HepG2 (cell line): ENCODE measurements around the gene PERP. TPM values are rescaled to one million over a fixed set of nuclear protein-coding genes. Genes with fewer than 3 reads are reported as not detected.

ENCODE experiments used
- AKNA ChIP-seq: sonication (generic); formaldehyde crosslinking; IDR thresholded peaks from 2 replicates; pipeline ENCODE4 v1.4.0; 2020; ENCODE audit warnings: missing genetic modification reagents, borderline replicate concordance
- ASH2L ChIP-seq: fragments of 300-600, 200-600 bp; sonication (generic); IDR thresholded peaks from 2 replicates; pipeline ENCODE4 v1.7.0; 2017; ENCODE audit warnings: low read depth, mild to moderate bottlenecking, moderate library complexity, mixed read lengths, low read length; ENCODE audit not compliant: insufficient read length
- ATRX ChIP-seq: sonication (generic); formaldehyde crosslinking; IDR thresholded peaks from 2 replicates; pipeline ENCODE4 v1.4.0; 2020; ENCODE audit warnings: missing genetic modification reagents, borderline replicate concordance
- GTF2F1 ChIP-seq: fragments of 150-350 bp; IDR thresholded peaks from 2 replicates; pipeline ENCODE4 v1.6.1; 2014; ENCODE audit warnings: low read length
- IKZF4 ChIP-seq: sonication (generic); formaldehyde crosslinking; IDR thresholded peaks from 2 replicates; pipeline ENCODE4 v1.5.1; 2020; ENCODE audit warnings: borderline replicate concordance, mild to moderate bottlenecking, low read depth, missing genetic modification reagents; ENCODE audit errors: not compliant biosample characterization
- IRF2 ChIP-seq: IDR thresholded peaks from 2 replicates; pipeline ENCODE4 v1.6.1; 2018; ENCODE audit warnings: missing genetic modification reagents, missing compliant biosample characterization
- RNF2 ChIP-seq: fragments of 450-650 bp; conservative IDR thresholded peaks from 2 replicates; pipeline ENCODE4 v1.6.1; 2016; ENCODE audit warnings: low read depth
- ZNF143 ChIP-seq: sonication (generic); formaldehyde crosslinking; IDR thresholded peaks from 2 replicates; pipeline ENCODE4 v1.4.0; 2020; ENCODE audit warnings: missing genetic modification reagents
- ZNF225 ChIP-seq: sonication (generic); formaldehyde crosslinking; IDR thresholded peaks from 2 replicates; pipeline ENCODE4 v1.4.0; 2020; ENCODE audit warnings: mild to moderate bottlenecking, missing genetic modification reagents
- ZNF337 ChIP-seq: sonication (generic); formaldehyde crosslinking; IDR thresholded peaks from 2 replicates; pipeline ENCODE4 v1.5.1; 2020; ENCODE audit warnings: missing genetic modification reagents, low read depth, mild to moderate bottlenecking, borderline replicate concordance
- polyA plus RNA-seq, 8 experiments: library from polyadenylated mRNA; depleted of rRNA in 3 of 8; stranded (reverse) in 7 of 8; unstranded in 1 of 8; fragments of >200 nt; fragmentation: Illumina TruSeq in 4 of 8; extraction: Trizol in 4 of 8; gene quantifications; 2 replicates each; pipeline versions ENCODE4 v1.2.1 to v1.2.3, GENCODE V29; 2011 to 2016; ENCODE audit warnings: low read depth in 4 of 8, missing spikeins in 1 of 8, mixed read lengths in 1 of 8; ENCODE audit not compliant: insufficient read depth in 1 of 8
- total RNA-seq, 5 experiments: library from RNA; depleted of rRNA; stranded (reverse); fragments of >200 nt; fragmentation: Illumina TruSeq; extraction: Trizol; gene quantifications; 2 replicates each; pipeline ENCODE4 v1.2.3, GENCODE V29; 2016; ENCODE audit warnings: low read depth in 1 of 5
- TF ChIP-seq, protein P1 (sequence below): sonication (generic); formaldehyde crosslinking; IDR thresholded peaks from 2 replicates; pipeline ENCODE4; 2020; ENCODE audit warnings: missing genetic modification reagents, mild to moderate bottlenecking, borderline replicate concordance
- TF ChIP-seq, protein P2 (sequence below), 2 experiments: IDR thresholded peaks; 2 replicates each; pipeline ENCODE4 v1.6.1; 2011 to 2012; ENCODE audit warnings: low read length in 2 of 2, borderline replicate concordance in 1 of 2, low read depth in 1 of 2, mild to moderate bottlenecking in 1 of 2, moderate library complexity in 1 of 2
- TF ChIP-seq, protein P3 (sequence below): sonication (generic); formaldehyde crosslinking; IDR thresholded peaks from 2 replicates; pipeline ENCODE4 v1.4.0; 2020; ENCODE audit warnings: missing genetic modification reagents
- TF ChIP-seq, protein P4 (sequence below): sonication (generic); formaldehyde crosslinking; IDR thresholded peaks from 2 replicates; pipeline ENCODE4 v1.4.0; 2020; ENCODE audit warnings: mild to moderate bottlenecking, missing genetic modification reagents

Gene PERP
- total and polyA plus RNA-seq, 2 of the 13 experiments (the other 11 are each of a cell fraction or from before 2014, with no cell fraction given) = 26.0 to 53.0 TPM

GRCh38 chr6:138107078-138107751 is at the start of gene PERP (continued):
- TF ChIP-seq IKZF4 (no peak), IRF2 (CRISPR knock-in tag) (no peak), ZNF337 (CRISPR knock-in tag) (0 out of 2 replicates have a peak, but pooled peaks have one; percentile 29), ASH2L (peak; percentile 86), GTF2F1 (no peak), ZNF143 (0 out of 2 replicates have a peak, but pooled peaks have one; percentile 24), RNF2 (peak; percentile 67; the same call in 1 of the 2 replicates), ZNF225 (CRISPR knock-in tag) (no peak), ATRX (no peak), AKNA (CRISPR knock-in tag) (peak; percentile 81; the same call in 1 of the 2 replicates)
- TF ChIP-seq, protein P1, sequence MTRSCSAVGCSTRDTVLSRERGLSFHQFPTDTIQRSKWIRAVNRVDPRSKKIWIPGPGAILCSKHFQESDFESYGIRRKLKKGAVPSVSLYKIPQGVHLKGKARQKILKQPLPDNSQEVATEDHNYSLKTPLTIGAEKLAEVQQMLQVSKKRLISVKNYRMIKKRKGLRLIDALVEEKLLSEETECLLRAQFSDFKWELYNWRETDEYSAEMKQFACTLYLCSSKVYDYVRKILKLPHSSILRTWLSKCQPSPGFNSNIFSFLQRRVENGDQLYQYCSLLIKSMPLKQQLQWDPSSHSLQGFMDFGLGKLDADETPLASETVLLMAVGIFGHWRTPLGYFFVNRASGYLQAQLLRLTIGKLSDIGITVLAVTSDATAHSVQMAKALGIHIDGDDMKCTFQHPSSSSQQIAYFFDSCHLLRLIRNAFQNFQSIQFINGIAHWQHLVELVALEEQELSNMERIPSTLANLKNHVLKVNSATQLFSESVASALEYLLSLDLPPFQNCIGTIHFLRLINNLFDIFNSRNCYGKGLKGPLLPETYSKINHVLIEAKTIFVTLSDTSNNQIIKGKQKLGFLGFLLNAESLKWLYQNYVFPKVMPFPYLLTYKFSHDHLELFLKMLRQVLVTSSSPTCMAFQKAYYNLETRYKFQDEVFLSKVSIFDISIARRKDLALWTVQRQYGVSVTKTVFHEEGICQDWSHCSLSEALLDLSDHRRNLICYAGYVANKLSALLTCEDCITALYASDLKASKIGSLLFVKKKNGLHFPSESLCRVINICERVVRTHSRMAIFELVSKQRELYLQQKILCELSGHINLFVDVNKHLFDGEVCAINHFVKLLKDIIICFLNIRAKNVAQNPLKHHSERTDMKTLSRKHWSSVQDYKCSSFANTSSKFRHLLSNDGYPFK (CRISPR knock-in tag) = no peak
- TF ChIP-seq, protein P2, sequence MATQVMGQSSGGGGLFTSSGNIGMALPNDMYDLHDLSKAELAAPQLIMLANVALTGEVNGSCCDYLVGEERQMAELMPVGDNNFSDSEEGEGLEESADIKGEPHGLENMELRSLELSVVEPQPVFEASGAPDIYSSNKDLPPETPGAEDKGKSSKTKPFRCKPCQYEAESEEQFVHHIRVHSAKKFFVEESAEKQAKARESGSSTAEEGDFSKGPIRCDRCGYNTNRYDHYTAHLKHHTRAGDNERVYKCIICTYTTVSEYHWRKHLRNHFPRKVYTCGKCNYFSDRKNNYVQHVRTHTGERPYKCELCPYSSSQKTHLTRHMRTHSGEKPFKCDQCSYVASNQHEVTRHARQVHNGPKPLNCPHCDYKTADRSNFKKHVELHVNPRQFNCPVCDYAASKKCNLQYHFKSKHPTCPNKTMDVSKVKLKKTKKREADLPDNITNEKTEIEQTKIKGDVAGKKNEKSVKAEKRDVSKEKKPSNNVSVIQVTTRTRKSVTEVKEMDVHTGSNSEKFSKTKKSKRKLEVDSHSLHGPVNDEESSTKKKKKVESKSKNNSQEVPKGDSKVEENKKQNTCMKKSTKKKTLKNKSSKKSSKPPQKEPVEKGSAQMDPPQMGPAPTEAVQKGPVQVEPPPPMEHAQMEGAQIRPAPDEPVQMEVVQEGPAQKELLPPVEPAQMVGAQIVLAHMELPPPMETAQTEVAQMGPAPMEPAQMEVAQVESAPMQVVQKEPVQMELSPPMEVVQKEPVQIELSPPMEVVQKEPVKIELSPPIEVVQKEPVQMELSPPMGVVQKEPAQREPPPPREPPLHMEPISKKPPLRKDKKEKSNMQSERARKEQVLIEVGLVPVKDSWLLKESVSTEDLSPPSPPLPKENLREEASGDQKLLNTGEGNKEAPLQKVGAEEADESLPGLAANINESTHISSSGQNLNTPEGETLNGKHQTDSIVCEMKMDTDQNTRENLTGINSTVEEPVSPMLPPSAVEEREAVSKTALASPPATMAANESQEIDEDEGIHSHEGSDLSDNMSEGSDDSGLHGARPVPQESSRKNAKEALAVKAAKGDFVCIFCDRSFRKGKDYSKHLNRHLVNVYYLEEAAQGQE (IDR thresholded peaks at IDR 0.05; ENCODE audit: borderline replicate concordance in 1 of 2, low read depth in 1 of 2, low read length in 2 of 2) = peak in 1 of 2 experiments; percentile 52; a peak in 2 of 4 replicates
- TF ChIP-seq, protein P3, sequence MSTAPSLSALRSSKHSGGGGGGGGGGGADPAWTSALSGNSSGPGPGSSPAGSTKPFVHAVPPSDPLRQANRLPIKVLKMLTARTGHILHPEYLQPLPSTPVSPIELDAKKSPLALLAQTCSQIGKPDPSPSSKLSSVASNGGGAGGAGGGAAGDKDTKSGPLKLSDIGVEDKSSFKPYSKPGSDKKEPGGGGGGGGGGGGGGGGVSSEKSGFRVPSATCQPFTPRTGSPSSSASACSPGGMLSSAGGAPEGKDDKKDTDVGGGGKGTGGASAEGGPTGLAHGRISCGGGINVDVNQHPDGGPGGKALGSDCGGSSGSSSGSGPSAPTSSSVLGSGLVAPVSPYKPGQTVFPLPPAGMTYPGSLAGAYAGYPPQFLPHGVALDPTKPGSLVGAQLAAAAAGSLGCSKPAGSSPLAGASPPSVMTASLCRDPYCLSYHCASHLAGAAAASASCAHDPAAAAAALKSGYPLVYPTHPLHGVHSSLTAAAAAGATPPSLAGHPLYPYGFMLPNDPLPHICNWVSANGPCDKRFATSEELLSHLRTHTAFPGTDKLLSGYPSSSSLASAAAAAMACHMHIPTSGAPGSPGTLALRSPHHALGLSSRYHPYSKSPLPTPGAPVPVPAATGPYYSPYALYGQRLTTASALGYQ (CRISPR knock-in tag) = 0 out of 2 replicates have a peak, but pooled peaks have one; percentile 37
- TF ChIP-seq, protein P4, sequence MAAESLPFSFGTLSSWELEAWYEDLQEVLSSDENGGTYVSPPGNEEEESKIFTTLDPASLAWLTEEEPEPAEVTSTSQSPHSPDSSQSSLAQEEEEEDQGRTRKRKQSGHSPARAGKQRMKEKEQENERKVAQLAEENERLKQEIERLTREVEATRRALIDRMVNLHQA = no peak
